HG03521 (cell line): ENCODE measurements around the gene KCNN4.

Source experiments
- ATAC-seq: cut with Tn5 transposase; IDR thresholded peaks from one replicate; pipeline ENCODE4 v1.9.1; 2021; ENCODE audit warnings: mild to moderate bottlenecking, moderate library complexity; ENCODE audit not compliant: unreplicated experiment

The KCNN4 gene

GRCh38 chr19:43721469-43722048 is 59.2 kb downstream of the KCNN4 start:
- ATAC-seq: no peak

- no peak for ATAC-seq
Measured at GRCh38 chr19:43720936-43721335, 59.8 kb downstream of the KCNN4 start.

DNA sequence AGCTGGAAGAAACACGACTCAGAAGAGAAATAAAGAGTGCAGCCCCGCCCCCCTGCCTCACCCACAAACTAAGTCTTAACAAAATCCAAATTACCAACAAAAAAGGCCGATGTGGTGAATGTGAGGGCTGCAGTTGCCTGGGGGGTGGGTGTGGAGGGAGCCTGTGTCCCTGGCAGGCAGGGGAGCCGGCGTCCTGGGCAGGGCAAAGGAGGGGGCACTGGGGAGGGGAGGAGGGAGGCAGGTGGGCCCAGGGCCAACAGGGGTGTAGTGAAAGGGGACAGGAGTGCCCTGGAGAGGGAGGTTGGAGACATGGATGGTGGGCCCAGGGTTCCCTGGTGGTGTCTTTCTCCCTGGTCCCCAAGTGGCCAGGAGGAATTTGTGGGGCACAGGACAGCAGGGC is 60.9 kb downstream of the KCNN4 start:
- no peak for ATAC-seq

DNA sequence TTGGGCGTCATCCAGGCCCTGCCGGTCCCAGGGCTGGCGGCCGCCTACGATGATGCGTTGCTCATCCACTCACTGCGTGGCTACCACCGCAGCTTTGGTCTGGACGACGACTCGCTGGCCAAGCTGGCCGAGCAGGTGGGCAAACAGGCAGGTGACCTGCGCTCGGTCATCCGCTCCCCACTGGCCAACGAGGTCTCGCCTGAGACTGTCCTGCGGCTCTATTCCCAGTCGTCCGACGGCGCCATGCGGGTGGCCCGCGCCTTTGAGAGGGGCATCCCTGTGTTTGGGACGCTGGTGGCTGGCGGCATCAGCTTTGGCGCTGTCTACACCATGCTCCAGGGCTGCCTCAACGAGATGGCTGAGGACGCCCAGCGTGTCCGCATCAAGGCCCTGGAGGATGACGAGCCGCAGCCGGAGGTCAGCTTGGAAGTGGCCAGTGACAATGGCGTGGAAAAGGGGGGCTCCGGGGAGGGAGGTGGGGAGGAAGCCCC is 61.4 kb downstream of the KCNN4 start:
- ATAC-seq: no peak

- no peak for ATAC-seq
Measured at GRCh38 chr19:43718627-43719377, 62.0 kb downstream of the KCNN4 start.
